ENCODE data around the gene PLXDC1. TPM values are rescaled to one million over a fixed set of nuclear protein-coding genes. Genes with fewer than 3 reads are reported as not detected.

PLXDC1 gene
- total and polyA plus RNA-seq, 2 of the 8 experiments (the other 6 are each of a cell fraction or from before 2014, with no cell fraction given), result 4.1 to 14.6 TPM

GRCh38 chr17:39192901-39193300, 41.5 kb upstream of the PLXDC1 start:
- H3K23ac ChIP-seq (ENCODE audit: insufficient read length), result no peak overlapping the region
- DNase-seq (ENCODE audit: low read depth in 1 of 2, low spot score in 2 of 2) (no peak), FAIRE-seq (no peak)
- H3K56ac ChIP-seq (replicated peaks; ENCODE audit: insufficient read length, low read depth, low read length), result no peak overlapping the region
- H3K36me3 ChIP-seq (ENCODE audit: control insufficient read depth in 2 of 4, insufficient read depth in 4 of 4, low read length in 3 of 4), result peaks cover 5 to 40% (median 20%) of the 10 kb centered on the region in 4 experiments; a peak in 7 of 8 replicates
- ChIA-PET CTCF (ENCODE audit: partially characterized antibody) (interaction anchor here (1.0 to 3.8 kb wide), 10 partner anchors 9 to 330 kb away, joined by 3 to 22 read pairs (median 4); no protein-coding TSS in a partner anchor), POLR2A (ENCODE audit: partially characterized antibody) (interaction anchor here (1.1 to 5.9 kb wide), 3 partner anchors 13 to 51 kb away, joined by 3 to 51 read pairs (median 5); no protein-coding TSS in a partner anchor)
- no peak overlapping the region for H4K8ac ChIP-seq (ENCODE audit: extremely low read depth, insufficient read depth, low read length)
- peaks cover 0 to 34% of the 10 kb centered on the region in 2 experiments; a peak in 1 of 4 replicates for H3K79me2 ChIP-seq (ENCODE audit: control insufficient read depth in 1 of 2, insufficient read depth in 2 of 2, low read length in 2 of 2)
- H3K79me1 ChIP-seq (ENCODE audit: low read depth, low read length), result peaks cover 19% of the 10 kb centered on the region
- peak overlapping the region; percentile 60; the same call in 1 of the 2 replicates for H2AK5ac ChIP-seq (ENCODE audit: low read depth, low read length)
- H2BK15ac ChIP-seq (ENCODE audit: low read length), result no peak overlapping the region
- H3K9me3 ChIP-seq (ENCODE audit: insufficient read depth in 2 of 2, low read depth in 1 of 2, low read length in 1 of 2), result no peaks in the 10 kb centered on the region
- peak overlapping the region; percentile 80 for H2BK5ac ChIP-seq (ENCODE audit: low read depth, low read length)
- no peak overlapping the region for H3K14ac ChIP-seq (ENCODE audit: insufficient read length)
- no peak overlapping the region for H3K18ac ChIP-seq (ENCODE audit: extremely low read depth, low read length)
- H4K20me1 ChIP-seq (replicated peaks in 1 of 2; ENCODE audit: control insufficient read depth in 1 of 2, insufficient read depth in 2 of 2, low read length in 2 of 2), result peaks cover 2 to 27% of the 10 kb centered on the region in 2 experiments
- no peak overlapping the region for H3K27ac ChIP-seq (ENCODE audit: low read depth, low read length)
- peaks cover 6% of the 10 kb centered on the region; the same call in 1 of the 2 replicates for H3K23me2 ChIP-seq (ENCODE audit: low read depth, low read length)
- 91% methylated on average over 15 of the region's 16 CpGs; no CpG with 5 or more reads in 1 of the 2 experiments for WGBS, 2 experiments (ENCODE audit: extremely low coverage in 1 of 2, insufficient coverage in 1 of 2, insufficient read length in 1 of 2, insufficient replicate concordance in 2 of 2, low coverage in 1 of 2, low lambda C conversion rate in 2 of 2, missing lambda C conversion rate in 1 of 2)
- H3K4me3 ChIP-seq (ENCODE audit: extremely low read depth in 1 of 4, insufficient read depth in 2 of 4, low read depth in 3 of 4, low read length in 4 of 4), result no peak overlapping the region; a peak in 1 of 8 replicates
- H2BK120ac ChIP-seq (replicated peaks; ENCODE audit: low read depth, low read length), result no peak overlapping the region
- H4K91ac ChIP-seq (replicated peaks; ENCODE audit: insufficient read length, low read length), result no peak overlapping the region
- H3K9ac ChIP-seq (replicated peaks in 1 of 4; ENCODE audit: extremely low read depth in 1 of 4, low read depth in 3 of 4, low read length in 3 of 4), result no peak overlapping the region
- H4K5ac ChIP-seq (ENCODE audit: insufficient read length, low read depth, low read length), result no peak overlapping the region
- H3K4ac ChIP-seq (replicated peaks; ENCODE audit: insufficient read length, low read depth, low read length), result no peak overlapping the region
- peak overlapping the region; percentile 87; the same call in 1 of the 2 replicates for H2BK12ac ChIP-seq (ENCODE audit: low read depth, low read length)
- no peaks in the 10 kb centered on the region for H3K27me3 ChIP-seq (replicated peaks in 1 of 4; ENCODE audit: control insufficient read depth in 3 of 4, extremely low read depth in 1 of 4, insufficient read depth in 3 of 4, low read length in 3 of 4)
- H2BK20ac ChIP-seq (ENCODE audit: low read length), result no peak overlapping the region
- no peak overlapping the region for H2AFZ ChIP-seq (ENCODE audit: low read length)
- peaks cover 0 to 23% (median 20%) of the 10 kb centered on the region in 4 experiments; a peak in 6 of 7 replicates for H3K4me1 ChIP-seq (replicated peaks in 1 of 4; ENCODE audit: control insufficient read depth in 3 of 4, insufficient read depth in 4 of 4, low read length in 3 of 4)
- no peak overlapping the region; a peak in 1 of 4 replicates for H3K4me2 ChIP-seq (ENCODE audit: insufficient read depth in 1 of 2, low read depth in 2 of 2, low read length in 2 of 2)
- TF ChIP-seq CHD1 (IDR thresholded peaks at IDR 0.05; ENCODE audit: low read depth, low read length) (no peak), SIRT6 (IDR thresholded peaks at IDR 0.05; ENCODE audit: low read length) (no peak), POLR2A (IDR thresholded peaks at IDR 0.05; ENCODE audit: control extremely low read depth in 1 of 2, low read depth in 2 of 2, low read length in 2 of 2) (no peak), JUN (IDR thresholded peaks at IDR 0.05; ENCODE audit: low read depth, low read length) (no peak), ATF3 (IDR thresholded peaks at IDR 0.05; ENCODE audit: insufficient read depth, low read depth, low read length) (no peak), NRF1 (IDR thresholded peaks at IDR 0.05; ENCODE audit: low read depth, low read length) (no peak), KDM5A (IDR thresholded peaks at IDR 0.05; ENCODE audit: low read length) (no peak), SUZ12 (IDR thresholded peaks at IDR 0.05; ENCODE audit: low read length) (no peak), PHF8 (conservative IDR thresholded peaks at IDR 0.05; ENCODE audit: low read depth, low read length) (no peak), MAX (IDR thresholded peaks at IDR 0.05) (no peak), NANOG (IDR thresholded peaks at IDR 0.05; ENCODE audit: insufficient read depth, low read depth, low read length, poor library complexity, severe bottlenecking) (no peak)

Measured in H1 (cell line).